Medulla oblongata (tissue), 1 donor: Measurements from ENCODE around the gene FAM222A.

Experiments
- DNase-seq: peaks from one replicate; pipeline ENCODE4 v3.0.0-alpha.2; 2015; ENCODE audit errors: extremely low spot score

FAM222A gene

DNA sequence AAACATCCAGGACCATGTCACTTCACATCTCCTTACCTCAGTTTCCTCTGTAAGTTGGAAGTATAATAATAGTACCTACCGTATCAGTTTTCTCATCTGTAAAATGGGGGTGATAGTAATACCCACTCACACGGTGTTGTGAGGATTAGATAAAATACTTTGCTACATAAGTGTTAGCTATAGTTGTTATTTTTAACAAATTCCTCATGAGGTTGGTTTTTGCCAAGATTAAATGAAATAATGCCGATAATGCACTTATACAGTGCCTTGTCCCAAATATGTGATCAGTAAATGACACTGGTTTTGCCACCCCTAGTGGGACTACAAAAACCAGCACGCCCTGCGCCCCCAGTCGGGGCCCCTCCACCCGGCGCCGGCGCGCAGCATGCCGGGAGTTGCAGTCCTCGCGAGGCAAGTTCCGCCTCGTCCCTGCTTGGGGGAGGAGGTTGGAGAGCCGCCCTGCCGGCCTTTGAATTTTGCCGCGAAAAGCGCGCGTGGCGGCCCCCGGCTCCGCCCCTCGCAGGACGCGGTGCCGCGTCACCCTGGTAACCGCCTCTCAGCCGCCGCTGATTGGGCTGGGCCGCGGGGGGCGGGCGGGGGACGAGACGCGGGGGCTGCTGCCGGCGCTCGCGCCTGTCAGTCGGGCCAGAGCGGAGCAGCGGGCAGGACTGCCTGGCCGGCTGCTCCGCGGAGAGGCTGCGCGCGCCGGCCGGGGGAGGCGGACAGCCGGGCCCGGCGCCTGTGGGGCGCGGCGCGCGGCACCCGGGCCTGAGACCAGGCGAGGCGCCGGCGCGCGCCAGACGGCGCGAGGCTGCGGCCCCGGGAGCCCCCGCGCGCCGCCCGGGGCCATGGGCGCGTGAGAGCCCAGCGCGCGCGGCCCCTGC is at the start of gene FAM222A:
TSS of gene FAM222A (plus strand) at position 639 of the 884 bp plus-strand sequence. CDS start 30,322 bp downstream, outside the sequence.
- peak; percentile 98 for DNase-seq

DNA sequence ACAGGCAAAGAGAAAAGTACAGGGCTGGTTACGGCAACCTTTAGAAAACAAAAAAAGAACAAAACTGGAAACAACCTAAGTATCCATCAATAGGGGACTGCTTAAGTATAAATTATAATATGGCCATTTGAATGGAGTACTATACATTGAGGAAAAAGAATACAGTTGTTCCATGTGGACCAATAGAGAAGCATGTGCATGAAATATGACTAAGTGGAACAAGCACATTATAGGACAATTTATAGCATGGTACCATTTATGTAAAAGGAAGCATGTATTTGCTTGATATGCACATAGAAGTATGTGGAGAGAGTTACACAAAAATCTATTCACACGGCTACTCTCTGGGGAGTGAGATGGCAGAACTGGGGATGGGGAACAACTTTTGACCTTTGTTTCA is 49.2 kb upstream of the FAM222A start:
- DNase-seq, result no peak

DNA sequence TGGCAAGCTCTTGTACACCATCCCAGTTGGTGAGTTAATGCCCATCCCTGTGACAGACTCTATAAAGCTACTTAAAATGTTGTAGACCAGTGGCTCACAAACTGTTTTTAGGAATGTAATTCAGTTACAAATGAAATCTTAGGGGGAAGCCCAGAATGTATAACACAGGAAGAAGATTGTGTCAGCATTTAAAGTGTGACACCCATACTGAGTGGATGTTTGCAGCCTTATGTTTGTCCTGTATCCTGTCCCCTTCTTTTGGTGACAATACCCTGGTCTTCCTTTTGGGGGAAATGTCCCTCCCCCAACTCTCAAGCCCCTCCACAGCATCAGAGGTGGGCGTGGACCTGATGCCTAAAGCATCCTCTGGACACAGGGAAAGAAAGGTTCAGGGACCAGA is 47.6 kb upstream of the FAM222A start:
- DNase-seq, result no peak

DNA sequence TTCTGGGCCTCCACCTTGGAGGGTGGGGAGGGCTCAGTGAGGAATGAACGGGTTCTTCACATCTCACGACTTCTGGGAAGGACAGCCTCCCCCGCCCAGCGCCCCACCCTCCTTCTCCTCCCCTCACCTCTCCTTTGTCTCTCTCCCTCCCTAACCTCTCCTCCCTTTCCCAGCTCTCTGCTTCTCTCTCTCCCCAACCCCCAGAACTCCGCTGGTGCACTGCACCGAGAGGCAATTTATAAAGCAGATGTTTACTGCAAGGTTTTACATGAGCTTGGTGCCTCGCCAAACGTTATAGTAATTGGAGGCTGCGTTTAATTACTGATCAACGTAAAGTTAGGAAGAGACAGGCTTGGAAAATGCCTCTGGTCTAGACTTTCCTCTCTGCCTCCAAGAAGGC is 42.9 kb upstream of the FAM222A start:
- no peak for DNase-seq

DNA sequence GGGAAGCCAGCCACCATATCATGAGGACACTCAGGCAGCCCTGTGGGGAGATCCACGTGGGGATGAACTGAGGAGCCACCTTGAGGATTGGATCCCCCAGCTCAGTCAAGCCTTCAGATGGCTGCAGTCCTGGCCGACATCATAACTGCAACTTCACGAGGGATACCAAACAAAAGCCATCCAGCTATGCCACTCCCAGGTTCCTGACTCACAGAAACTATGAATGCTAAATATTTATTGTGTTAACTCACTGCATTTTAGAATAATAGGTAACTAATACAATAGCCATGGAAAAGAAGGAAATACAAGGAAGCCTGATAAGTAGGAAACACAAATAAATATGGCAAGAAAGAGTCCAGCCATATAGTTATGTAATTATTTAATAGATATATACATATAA is 42.1 kb upstream of the FAM222A start:
- no peak for DNase-seq

DNA sequence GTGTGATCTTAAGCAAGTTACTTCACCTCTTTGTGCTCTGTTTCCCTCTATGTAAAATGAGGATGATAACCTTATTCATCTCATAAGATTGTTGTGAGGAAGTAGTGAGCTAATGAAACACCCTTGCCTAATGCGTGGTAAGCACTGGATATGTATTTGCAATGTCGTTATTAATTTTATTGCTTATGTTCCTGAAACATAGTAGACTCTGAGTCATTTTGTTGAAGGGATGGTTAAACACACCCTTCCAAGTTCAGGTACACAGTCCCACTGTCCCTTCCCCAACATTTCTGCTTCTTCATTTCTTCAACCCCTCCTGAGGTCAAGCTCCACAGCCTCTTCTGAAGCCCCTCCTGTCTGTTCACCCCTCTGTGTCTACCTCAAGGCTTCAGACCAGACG is 40.2 kb upstream of the FAM222A start:
- DNase-seq, result no peak

DNA sequence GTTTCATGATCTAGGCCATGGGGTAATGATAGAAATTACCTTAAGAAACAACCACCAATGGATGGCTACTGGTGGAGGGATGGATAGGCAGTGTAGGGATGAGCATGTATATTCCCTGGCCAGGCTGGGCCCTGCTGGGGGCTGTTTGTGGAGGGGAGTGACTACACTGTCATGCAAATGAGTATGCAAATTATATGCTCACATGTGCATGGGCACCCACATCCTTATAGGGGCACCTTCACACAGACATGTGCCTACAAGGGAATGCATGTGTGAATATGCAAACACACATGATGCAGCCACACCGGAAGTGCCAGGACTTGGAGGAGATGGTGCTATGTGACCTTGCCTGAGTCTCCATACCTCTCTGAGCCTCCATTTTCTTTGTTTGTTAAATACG is 39.7 kb upstream of the FAM222A start:
- no peak for DNase-seq

DNA sequence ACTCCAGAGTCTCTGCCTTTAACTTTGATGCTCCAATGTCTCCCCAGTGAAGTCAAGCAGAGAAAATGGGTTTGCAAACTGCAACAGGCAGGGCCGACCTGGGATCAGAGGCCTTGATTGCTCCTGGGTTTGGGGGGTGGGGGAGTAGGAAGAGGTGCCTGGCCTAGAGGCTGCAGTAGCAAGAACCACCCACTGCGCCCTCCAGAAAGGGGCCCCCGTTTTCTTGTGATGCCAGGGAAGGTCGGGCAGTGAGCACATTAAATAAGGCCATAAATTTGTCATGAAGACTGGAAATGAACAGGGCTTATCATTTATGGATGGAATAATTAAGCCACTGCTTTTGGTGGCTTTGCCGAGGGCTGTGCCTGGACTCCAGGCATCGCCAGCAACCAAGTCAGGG is 38.2 kb upstream of the FAM222A start:
- no peak for DNase-seq

DNA sequence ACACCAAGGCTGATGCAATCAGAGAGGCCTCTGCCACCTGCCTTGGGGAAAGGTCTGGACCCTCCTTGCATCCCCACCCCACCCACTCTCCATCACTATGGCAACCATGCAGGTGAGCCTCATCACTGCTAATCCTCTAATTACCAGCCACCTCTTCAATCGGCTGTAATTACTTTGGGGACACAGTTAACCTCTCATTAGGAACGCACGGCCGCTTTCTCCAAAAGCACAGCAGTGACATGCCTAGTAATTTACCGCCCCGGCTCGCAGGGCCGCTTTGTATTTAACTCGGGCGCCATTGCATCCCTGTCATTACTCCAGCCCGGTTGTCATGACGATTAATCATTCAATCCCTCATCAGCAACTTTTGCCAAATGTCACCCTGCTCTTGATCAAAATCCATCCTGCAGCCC is 36.3 kb upstream of the FAM222A start:
- DNase-seq, result no peak

DNA sequence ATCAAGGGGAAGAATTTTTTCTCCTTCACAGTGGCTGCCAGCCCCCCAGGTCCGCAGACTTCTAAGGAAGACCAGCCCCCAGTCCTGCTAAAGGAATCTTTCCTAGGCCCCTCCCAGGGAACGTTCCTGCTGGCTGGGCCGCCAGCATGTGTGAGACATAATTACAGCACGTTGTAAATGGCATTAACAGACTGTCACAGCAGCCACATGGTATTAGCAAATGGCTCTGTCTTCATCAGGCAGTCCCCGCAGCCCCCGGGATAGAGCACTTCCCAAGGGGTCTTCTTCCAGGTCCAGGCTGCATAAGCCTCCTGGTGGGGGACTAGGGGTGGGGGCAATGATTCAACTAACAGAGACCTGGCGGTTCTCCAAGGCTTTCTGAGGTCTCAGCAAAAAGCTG is 34.9 kb upstream of the FAM222A start:
- no peak for DNase-seq

DNA sequence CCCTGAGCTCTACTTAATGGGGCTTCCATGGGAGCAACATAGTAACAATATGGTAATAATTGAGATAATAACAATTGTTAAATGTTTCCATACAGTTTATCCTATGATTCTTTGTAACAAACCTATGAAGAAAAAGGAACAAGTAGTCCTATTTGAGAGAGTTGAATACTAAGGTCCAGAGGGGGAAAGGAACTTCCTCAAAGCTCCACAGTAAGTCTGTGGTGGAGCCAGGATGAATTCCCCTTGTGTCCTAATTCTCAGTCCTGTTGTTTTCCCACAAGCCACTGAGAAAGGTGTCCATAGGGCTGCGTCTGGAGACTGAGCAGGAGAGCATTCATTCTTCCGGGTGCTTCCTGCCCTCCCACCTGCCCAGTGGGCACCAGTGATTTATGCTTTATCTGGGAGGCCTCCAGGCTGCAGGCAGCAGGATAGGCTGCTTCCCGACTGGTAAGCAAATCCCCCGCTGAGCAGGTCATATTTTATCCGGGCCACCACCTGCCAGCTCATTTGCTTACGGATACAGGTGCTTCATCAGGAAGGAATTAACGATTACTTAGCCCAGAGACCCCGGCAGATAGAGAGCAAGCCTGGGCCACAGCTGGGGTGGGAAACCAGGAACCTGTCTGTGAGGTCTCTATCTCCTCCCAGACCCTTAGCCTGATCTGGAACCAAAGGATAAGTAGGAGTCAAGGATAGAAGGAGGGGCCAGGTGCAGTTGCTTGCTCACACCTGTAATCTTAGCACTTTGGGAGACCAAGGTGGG is 33.9 kb upstream of the FAM222A start:
- DNase-seq, result no peak

DNA sequence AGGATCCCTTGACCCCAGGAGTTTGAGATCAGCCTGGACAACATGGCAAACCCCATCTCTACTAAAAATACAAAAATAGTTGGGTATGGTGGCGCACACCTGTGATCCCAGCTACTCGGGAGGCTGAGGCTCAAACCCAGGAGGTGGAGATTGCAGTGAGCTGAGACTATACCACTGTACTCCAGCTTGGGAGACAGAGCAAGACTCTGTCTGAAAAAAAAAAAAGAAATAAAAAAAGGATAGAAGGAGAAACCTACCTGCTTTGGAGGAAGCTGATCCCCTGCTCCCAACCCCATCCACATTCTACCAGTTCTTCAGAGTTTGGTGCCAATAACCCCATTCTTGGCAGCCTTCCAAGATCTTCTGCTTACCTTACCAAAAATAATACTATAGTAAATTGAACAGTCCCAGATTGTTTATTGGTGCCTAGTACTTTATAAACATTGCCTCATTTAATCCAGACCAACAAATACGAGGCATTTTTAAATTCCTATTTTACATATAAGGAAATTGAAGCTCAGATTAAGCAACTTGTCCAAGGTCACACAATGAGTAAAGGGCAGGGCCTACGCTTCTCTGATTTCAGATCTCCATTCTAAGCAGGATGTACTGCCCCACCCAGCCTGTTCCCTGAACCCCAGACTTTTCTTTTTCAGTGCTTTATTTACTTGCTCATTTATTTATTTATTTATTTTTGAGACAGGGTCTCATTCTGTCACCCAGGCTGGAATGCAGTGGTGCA is 33.2 kb upstream of the FAM222A start:
- no peak for DNase-seq

DNA sequence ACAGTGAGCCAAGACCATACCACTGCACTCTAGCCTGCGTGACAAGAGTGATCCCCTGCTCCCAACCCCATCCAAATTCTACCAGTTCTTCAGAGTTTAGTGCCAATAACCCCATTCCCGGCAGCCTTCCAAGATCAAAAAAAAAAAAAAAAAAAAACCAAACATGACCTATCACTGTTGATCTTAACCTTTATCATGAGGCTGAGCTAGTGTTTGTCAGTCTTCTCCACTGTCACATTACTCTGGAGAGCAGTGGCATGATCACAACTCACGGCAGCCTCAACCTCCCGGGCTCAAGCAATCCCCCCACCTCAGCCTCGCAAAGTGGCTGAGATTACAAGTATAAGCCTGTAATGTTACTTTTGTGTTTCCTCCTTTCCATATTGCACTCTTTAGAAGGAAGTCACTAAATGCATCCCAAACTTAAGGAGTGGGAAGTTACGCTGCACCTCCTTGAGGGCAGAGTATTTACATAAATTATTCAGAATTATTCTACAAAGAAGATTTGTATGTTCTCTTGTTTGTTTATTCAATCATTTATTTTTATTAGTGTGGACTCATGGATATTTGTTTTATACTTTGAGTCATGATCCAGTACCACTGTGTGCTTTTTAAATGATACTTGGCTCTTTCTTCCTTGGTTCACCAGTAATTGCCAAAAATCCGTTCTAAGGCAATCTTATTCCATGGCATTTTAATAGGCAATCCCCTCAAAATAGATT is 31.5 kb upstream of the FAM222A start:
- no peak for DNase-seq

DNA sequence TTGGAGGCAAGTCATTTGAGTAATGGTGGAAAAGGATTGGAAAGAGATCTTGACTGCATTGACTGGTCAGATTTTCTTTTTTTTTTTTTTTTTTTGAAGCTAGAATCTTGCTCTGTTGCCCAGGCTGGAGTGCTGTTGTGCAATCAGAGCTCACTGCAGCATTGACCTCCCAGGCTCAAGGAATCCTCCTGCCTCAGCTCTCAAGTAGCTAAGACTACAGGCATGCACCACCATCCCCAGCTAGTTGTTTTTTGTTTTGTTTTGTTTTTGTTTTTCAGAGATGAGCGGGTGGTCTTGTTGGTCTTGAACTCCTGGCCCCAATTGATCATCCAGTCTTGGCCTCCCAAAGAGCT is 30.9 kb upstream of the FAM222A start:
- DNase-seq, result no peak

DNA sequence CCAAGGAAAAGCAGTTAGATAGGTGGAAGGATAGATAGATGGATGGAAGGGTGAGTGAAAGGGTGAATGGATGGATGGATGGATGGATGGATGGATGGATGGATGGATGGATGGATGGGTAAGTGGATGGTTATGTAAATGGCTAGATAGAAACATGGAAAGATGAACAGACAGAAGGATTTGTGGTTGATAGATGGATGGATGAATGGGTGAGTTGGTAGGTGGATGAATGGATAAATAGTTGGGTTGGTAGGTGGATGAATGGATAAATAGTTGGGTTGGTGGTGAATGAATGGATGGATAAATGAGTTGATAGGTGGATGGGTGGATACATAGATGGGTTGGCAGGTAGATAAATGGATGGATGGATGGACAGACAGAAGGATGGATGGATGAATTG is 30.3 kb upstream of the FAM222A start:
- DNase-seq, result no peak

DNA sequence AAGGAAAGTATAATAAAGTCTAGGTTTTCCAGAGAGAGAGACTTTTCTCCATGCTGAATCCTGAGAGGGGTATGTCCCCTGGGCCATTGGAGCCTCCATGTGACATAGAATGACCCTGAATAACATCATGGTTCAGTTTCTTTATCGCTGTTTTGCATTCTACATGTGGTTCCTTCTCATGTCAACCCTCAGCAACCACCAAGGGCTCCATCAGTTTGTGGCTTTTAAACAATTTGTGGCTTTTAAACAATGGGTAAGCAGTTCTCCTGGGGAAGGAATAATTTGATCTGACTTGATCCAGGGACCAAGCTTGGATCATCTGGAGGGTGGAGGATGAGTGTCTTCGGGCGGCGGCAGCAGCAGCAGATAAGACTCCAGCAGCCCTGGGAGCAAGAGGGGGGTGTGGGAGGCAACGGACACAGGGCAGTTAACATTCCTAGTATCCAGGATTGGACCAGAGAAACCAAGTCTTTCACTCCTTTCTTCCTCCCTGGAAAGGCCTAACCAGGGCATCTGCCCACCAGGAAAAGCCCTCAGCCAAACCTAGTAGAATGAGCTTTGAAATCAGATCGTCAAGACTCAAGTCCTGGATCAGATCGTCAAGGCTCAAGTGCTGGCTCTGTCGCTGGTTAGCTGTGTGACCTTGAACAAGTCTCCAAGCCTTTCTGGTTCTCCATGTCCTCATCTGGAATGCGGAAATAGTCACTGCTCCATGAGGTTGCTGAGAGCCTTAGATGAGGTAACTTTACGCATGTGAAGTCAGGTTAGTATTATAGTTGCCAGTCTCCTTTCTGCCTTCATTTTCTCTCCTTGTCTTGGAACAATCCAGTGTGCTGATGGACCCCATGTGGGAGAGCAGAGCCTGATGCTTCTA is 27.8 kb upstream of the FAM222A start:
- DNase-seq, result no peak

DNA sequence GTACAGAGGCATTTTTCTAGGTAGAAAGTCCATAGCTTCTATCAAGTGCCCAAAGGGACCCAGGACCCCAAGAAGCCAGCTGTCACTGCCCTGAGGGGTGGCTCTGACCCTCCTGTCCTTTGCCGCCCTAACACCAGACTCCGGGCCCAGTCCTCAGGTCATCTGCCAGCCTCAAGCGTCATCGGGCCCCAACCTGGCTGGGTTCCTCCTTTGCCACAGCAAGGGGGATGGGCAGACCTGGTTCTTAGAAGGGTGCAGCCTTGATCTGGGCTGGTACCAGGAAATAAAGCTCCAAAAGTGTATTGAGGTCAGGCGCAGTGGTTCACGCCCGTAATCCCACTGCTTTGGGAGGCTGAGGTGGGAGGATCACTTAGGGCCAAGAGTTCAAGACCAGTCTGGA is 27.1 kb upstream of the FAM222A start:
- DNase-seq, result no peak

DNA sequence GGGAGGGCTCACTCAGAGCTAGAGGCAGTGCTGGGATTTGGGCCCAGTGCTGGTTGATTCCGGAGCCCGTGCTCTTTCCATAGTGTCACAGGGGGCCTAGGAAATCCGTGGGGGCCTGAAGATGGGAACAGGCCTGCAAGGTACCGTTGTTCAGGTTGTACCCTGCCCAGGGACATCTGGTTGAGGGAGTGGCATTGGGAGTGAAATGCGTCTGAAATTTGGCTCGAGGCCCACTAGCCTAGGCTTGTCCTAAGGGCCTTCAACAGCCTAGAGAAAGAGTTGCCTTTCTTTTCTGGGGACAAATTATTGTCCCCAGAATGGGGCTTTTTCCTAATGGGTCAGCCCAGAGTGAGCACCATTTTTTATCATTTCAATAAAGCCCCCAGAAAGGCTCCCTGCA is 26.4 kb upstream of the FAM222A start:
- no peak for DNase-seq

DNA sequence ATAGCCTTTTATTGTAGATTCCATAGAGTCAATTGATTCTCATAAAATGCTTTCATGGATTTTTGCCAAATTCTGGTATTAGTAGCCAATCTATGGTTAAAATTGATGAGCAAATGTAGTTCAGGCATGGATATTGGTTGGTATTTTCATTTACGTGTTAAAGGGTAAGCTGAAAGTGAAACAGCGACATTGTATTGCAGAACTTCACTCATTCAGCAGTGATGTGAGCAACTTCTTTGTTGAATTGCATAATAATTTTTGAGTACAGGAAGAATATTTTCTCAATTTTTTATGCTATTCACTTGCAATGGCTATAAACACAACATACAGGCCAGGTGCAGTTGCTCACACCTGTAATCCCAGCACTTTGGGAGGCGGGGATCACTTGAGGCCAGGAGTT is 24.2 kb upstream of the FAM222A start:
- DNase-seq, result no peak

DNA sequence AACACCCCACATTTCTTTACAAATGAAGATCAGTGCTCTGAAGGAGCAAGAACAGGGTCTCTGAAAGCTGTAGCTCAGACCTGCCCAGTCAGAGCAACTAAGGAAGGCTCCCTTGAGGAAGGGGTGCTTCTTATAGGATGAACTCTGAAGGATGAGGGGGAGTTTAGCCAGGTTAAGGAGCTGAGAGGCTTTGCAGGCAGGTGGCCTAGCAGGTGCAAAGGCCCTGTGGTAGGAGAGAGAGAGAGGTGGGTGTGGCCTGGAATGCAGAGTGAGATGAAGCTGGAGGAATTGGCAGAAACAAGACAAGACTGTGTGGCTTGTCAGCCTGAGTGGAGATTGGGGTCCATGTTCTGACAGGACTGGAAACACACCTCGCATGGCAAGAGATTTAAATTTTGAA is 20.5 kb upstream of the FAM222A start:
- DNase-seq, result no peak
